HG02571 (cell line): ENCODE measurements around the gene WIPF2.

Source experiments
- ATAC-seq: cut with Tn5 transposase; IDR thresholded peaks from one replicate; pipeline ENCODE4 v1.9.1; 2021; ENCODE audit warnings: mild to moderate bottlenecking, moderate library complexity; ENCODE audit not compliant: unreplicated experiment

Gene WIPF2, protein sequence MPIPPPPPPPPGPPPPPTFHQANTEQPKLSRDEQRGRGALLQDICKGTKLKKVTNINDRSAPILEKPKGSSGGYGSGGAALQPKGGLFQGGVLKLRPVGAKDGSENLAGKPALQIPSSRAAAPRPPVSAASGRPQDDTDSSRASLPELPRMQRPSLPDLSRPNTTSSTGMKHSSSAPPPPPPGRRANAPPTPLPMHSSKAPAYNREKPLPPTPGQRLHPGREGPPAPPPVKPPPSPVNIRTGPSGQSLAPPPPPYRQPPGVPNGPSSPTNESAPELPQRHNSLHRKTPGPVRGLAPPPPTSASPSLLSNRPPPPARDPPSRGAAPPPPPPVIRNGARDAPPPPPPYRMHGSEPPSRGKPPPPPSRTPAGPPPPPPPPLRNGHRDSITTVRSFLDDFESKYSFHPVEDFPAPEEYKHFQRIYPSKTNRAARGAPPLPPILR

GRCh38 chr17:40218740-40219593 is at the start of gene WIPF2:
WIPF2 (plus strand) TSS chr17:40219304; CDS start chr17:40256460, 37,156 bp downstream.
- ATAC-seq = peak; percentile 87

DNA sequence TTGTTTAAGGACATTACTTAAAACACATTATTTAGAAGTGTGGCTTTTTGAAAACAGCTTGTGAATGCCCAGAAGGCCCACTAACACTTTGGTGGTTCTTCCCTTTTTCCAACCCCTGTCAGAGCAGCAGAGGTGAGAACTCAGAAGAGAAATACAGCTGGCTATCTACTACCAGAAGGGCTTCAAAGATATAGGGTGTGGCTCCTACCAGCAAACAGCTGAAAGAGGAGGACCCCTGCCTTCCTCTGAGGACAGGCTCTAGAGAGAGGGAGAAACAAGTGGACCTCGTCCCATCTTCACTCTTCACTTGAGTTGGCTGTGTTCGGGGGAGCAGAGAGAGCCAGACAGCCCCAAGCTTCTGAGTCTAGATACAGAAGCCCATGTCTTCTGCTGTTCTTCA is 48.8 kb upstream of the WIPF2 start:
- ATAC-seq = no peak

DNA sequence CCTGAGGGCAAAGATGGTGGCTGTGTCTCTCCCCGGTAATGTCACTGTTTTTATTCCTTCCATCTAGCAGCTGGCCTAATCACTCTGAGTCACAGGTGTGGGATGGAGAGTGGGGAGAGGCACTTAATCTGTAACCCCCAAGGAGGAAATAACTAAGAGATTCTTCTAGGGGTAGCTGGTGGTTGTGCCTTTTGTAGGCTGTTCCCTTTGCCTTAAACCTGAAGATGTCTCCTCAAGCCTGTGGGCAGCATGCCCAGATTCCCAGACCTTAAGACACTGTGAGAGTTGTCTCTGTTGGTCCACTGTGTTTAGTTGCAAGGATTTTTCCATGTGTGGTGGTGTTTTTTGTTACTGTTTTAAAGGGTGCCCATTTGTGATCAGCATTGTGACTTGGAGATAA is 47.4 kb upstream of the WIPF2 start:
- no peak for ATAC-seq

- no peak for ATAC-seq
Measured at GRCh38 chr17:40173091-40173777, 45.9 kb upstream of the WIPF2 start.

GRCh38 chr17:40173778-40174135 is 45.3 kb upstream of the WIPF2 start:
- ATAC-seq = no peak

- ATAC-seq = no peak
Measured at GRCh38 chr17:40174514-40174913, 44.6 kb upstream of the WIPF2 start.

- no peak for ATAC-seq
Measured at GRCh38 chr17:40175928-40176753, 43.0 kb upstream of the WIPF2 start.

DNA sequence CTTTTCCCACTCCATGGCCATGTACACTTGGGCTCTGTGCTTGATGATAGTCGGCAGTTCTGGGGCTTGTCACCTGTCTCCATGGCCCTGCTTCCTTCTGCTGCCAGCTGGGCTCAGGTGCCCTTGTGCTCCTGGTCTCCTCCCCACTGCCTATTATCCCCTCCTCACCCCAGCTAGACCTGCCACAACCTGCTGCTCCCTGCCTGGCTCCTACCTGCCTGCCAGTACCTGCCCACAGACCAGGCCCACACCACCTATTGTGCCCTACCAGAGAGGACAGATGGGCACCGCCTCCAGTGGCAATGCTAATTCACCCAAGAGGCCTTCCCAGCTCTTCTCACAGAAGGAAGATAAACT is 42.4 kb upstream of the WIPF2 start:
- no peak for ATAC-seq

GRCh38 chr17:40177275-40177874 is 41.7 kb upstream of the WIPF2 start, which contains the start of gene RAPGEFL1:
RAPGEFL1 (plus strand) TSS chr17:40177470; CDS start chr17:40177862, 392 bp downstream.
- ATAC-seq = peak; percentile 75

GRCh38 chr17:40178021-40178601 is 41.0 kb upstream of the WIPF2 start:
- no peak for ATAC-seq

- no peak for ATAC-seq
Measured at GRCh38 chr17:40178660-40179059, 40.4 kb upstream of the WIPF2 start.

DNA sequence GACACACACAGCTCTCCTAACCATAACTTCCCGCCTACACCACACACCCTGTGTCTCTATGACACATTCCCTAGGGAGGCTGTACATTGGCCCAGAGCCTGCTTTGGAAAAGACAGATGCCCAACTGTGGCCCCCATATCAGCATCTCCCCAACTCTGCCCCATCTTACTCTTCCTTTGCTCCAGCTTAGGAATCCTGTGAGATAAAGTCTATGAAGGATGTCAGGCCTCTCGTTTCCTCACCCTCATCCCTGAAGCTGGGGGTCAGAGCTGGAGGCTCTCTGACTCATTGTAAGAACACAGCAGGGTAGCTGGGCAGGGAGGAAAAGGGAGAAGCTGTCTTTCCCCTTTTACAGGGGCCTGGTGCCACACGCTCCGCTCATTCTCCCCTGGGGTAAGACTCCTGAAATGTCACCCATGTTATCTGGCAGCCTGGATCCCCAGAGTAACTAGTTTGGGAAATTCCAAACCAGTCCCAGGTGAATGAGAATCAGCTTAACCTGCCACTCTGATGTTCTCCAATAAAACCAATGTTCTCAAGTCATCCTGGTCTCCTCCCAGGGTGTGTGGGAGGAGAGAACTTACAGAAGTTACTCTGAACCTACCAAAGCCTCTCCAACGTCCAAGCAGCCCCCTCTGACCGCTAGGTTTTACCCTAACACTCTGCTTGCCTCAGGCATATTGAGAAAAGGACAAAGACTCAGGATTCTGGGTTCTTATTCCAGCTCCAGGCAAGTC is 39.0 kb upstream of the WIPF2 start:
- ATAC-seq = no peak

GRCh38 chr17:40180694-40181093 is 38.4 kb upstream of the WIPF2 start:
- ATAC-seq = no peak

DNA sequence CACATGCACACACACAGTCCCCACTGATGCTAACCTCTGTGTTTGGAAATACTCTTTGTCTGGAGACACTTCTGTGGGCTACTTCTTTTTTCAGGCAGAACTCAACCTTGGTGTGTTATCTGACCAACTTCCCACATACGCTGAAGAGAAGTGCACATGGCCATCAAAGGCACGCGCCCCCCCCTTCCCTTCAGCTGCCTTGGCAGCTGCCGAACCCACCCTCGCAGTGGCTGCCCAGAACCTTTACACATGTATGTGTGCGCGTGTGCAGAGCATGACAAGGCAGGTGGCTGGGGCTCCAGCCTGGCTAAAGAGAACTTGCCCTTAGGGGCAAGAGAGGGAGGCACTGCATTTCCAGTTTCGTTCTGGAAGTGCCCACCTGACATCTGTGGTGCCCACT is 37.9 kb upstream of the WIPF2 start:
- ATAC-seq = no peak

GRCh38 chr17:40182606-40183005 is 36.5 kb upstream of the WIPF2 start:
- no peak for ATAC-seq

DNA sequence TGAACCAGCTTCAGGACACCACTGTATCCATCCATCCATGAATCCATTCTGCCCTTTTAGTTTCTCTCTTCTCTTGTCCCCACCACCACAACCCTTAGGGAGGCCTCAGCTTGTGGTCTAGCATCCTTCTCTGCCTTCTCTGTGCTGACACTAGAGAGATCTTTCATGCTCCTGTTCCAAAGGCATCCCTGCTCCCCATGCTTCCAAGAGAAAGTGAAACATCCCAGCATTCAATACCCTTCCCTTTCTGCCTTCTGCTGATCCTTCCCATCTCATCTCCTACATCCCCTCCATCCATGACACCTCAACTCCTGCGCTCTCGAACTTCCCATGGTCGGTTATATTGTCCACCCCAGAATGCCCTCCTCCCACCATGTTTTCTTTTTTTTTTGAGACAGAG is 31.9 kb upstream of the WIPF2 start:
- ATAC-seq = no peak

- ATAC-seq = no peak
Measured at GRCh38 chr17:40188694-40189093, 30.4 kb upstream of the WIPF2 start.

GRCh38 chr17:40190197-40191021 is 28.7 kb upstream of the WIPF2 start:
- ATAC-seq = no peak
